Measurements from ENCODE around the gene ZNF763. TPM values are rescaled to one million over a fixed set of nuclear protein-coding genes. Genes with fewer than 3 reads are reported as not detected.
A peak's percentile ranks its signal among the peaks of the same experiment; 100 is the strongest.
"Not testable (repeated sequence)": the region's sequence is repeated elsewhere in the genome, so short reads cannot be mapped to it uniquely, and the experiment has no call there.

ZNF763 gene
- total RNA-seq, 1 donor from 2014 or later, result 1.1 TPM

- no peaks in the 10 kb centered on the region for H3K27me3 Mint-ChIP-seq (ENCODE audit: low read depth)
- peaks cover 3% of the 10 kb centered on the region for H3K9me3 Mint-ChIP-seq (ENCODE audit: low read depth)
- no peaks in the 10 kb centered on the region for H3K36me3 Mint-ChIP-seq (ENCODE audit: low read depth)
- DNase-seq (ENCODE audit: low spot score), result peak; percentile 98
- peaks cover 13% of the 10 kb centered on the region for H3K4me1 Mint-ChIP-seq (ENCODE audit: low read depth)
- H3K4me3 Mint-ChIP-seq (ENCODE audit: unreplicated experiment), result peak overlapping the region; percentile 98
- TF ChIP-seq CTCF (IDR thresholded peaks at IDR 0.05), result no peak
- H3K27ac Mint-ChIP-seq (ENCODE audit: unreplicated experiment), result peak overlapping the region; percentile 98
Measured at GRCh38 chr19:11987405-11988281, 22.8 kb downstream of the ZNF763 start.

- Mint-ChIP-seq H3K4me1 (ENCODE audit: low read depth) (peaks cover 13% of the 10 kb centered on the region), H3K4me3 (ENCODE audit: unreplicated experiment) (no peak overlapping the region), H3K9me3 (ENCODE audit: low read depth) (no peaks in the 10 kb centered on the region), H3K27me3 (ENCODE audit: low read depth) (no peaks in the 10 kb centered on the region), H3K27ac (ENCODE audit: unreplicated experiment) (no peak overlapping the region), H3K36me3 (ENCODE audit: low read depth) (no peaks in the 10 kb centered on the region)
- TF ChIP-seq CTCF (IDR thresholded peaks at IDR 0.05), result peak; percentile 27
- no peak for DNase-seq (ENCODE audit: low spot score)
Measured at GRCh38 chr19:11989112-11989456, 24.2 kb downstream of the ZNF763 start.

- not testable (repeated sequence) for H3K27ac Mint-ChIP-seq (ENCODE audit: unreplicated experiment); H3K36me3 Mint-ChIP-seq (ENCODE audit: low read depth); H3K4me3 Mint-ChIP-seq (ENCODE audit: unreplicated experiment); DNase-seq (ENCODE audit: low spot score); H3K27me3 Mint-ChIP-seq (ENCODE audit: low read depth); H3K9me3 Mint-ChIP-seq (ENCODE audit: low read depth)
- peaks cover 20% of the 10 kb centered on the region for H3K4me1 Mint-ChIP-seq (ENCODE audit: low read depth)
Measured at GRCh38 chr19:11991921-11992320, 27.1 kb downstream of the ZNF763 start.

GRCh38 chr19:11995174-11995573 lies 30.3 kb downstream of the ZNF763 start:
- no peaks in the 10 kb centered on the region for H3K36me3 Mint-ChIP-seq (ENCODE audit: low read depth)
- H3K27me3 Mint-ChIP-seq (ENCODE audit: low read depth), result no peaks in the 10 kb centered on the region
- no peak overlapping the region for H3K4me3 Mint-ChIP-seq (ENCODE audit: unreplicated experiment)
- DNase-seq (ENCODE audit: low spot score), result no peak
- no peaks in the 10 kb centered on the region for H3K9me3 Mint-ChIP-seq (ENCODE audit: low read depth)
- TF ChIP-seq CTCF (IDR thresholded peaks at IDR 0.05), result no peak
- peaks cover 21% of the 10 kb centered on the region for H3K4me1 Mint-ChIP-seq (ENCODE audit: low read depth)
- peak overlapping the region; percentile 65 for H3K27ac Mint-ChIP-seq (ENCODE audit: unreplicated experiment)

GRCh38 chr19:12000152-12000981 lies 35.5 kb downstream of the ZNF763 start:
- TF ChIP-seq CTCF (IDR thresholded peaks at IDR 0.05), result no peak
- no peak for DNase-seq (ENCODE audit: low spot score)
- H3K4me3 Mint-ChIP-seq (ENCODE audit: unreplicated experiment), result no peak overlapping the region
- H3K9me3 Mint-ChIP-seq (ENCODE audit: low read depth), result no peaks in the 10 kb centered on the region
- peaks cover 21% of the 10 kb centered on the region for H3K4me1 Mint-ChIP-seq (ENCODE audit: low read depth)
- no peaks in the 10 kb centered on the region for H3K27me3 Mint-ChIP-seq (ENCODE audit: low read depth)
- H3K36me3 Mint-ChIP-seq (ENCODE audit: low read depth), result peaks cover 3% of the 10 kb centered on the region
- peak overlapping the region; percentile 62 for H3K27ac Mint-ChIP-seq (ENCODE audit: unreplicated experiment)

All from chondrocyte (in vitro differentiated cells).